Renal pelvis (tissue), 4 donors: ENCODE measurements around the gene GREB1L. TPM values are rescaled to one million over a fixed set of nuclear protein-coding genes. Genes with fewer than 3 reads are reported as not detected.
"Not testable (repeated sequence)": the region's sequence is repeated elsewhere in the genome, so short reads cannot be mapped to it uniquely, and the experiment has no call there.

ENCODE experiments used
- DNase-seq: peaks from one replicate; pipeline ENCODE4 v3.0.0-alpha.2; 2013
- polyA plus RNA-seq, 3 donors: library from polyadenylated mRNA; unstranded; fragments of 120-200 nt; gene quantifications; one replicate each; pipeline ENCODE4 v1.2.1, GENCODE V29; 2013; ENCODE audit not compliant: insufficient read length in 3 of 3

The GREB1L gene
- polyA plus RNA-seq, 3 donors: 1.7 to 5.1 (median 3.1) TPM

GRCh38 chr18:21364471-21364870 is 122.4 kb downstream of the GREB1L start:
- no peak for DNase-seq

- no peak for DNase-seq
Observed at GRCh38 chr18:21366896-21367295, 124.9 kb downstream of the GREB1L start.

- DNase-seq: peak; percentile 37
Observed at GRCh38 chr18:21369146-21369545, 127.1 kb downstream of the GREB1L start.

GRCh38 chr18:21369597-21369996 is 127.6 kb downstream of the GREB1L start:
- not testable (repeated sequence) for DNase-seq

GRCh38 chr18:21383031-21383430 is 141.0 kb downstream of the GREB1L start:
- DNase-seq: no peak

- no peak for DNase-seq
Observed at GRCh38 chr18:21386523-21387240, 144.7 kb downstream of the GREB1L start.

- no peak for DNase-seq
Observed at GRCh38 chr18:21387886-21388285, 145.9 kb downstream of the GREB1L start.

- DNase-seq: no peak
Observed at GRCh38 chr18:21389283-21389682, 147.3 kb downstream of the GREB1L start.

GRCh38 chr18:21389903-21390302 is 147.9 kb downstream of the GREB1L start:
- no peak for DNase-seq

- no peak for DNase-seq
Observed at GRCh38 chr18:21391074-21391673, 149.1 kb downstream of the GREB1L start.

GRCh38 chr18:21393986-21394385 is 152.0 kb downstream of the GREB1L start:
- no peak for DNase-seq

GRCh38 chr18:21398121-21398520 is 156.1 kb downstream of the GREB1L start:
- no peak for DNase-seq

GRCh38 chr18:21402272-21402671 is 160.2 kb downstream of the GREB1L start:
- DNase-seq: no peak

- no peak for DNase-seq
Observed at GRCh38 chr18:21404426-21404825, 162.4 kb downstream of the GREB1L start.

- DNase-seq: no peak
Observed at GRCh38 chr18:21406116-21406515, 164.1 kb downstream of the GREB1L start.

- no peak for DNase-seq
Observed at GRCh38 chr18:21408681-21409080, 166.6 kb downstream of the GREB1L start.

- no peak for DNase-seq
Observed at GRCh38 chr18:21433436-21433835, 191.4 kb downstream of the GREB1L start.

GRCh38 chr18:21439431-21439846 is 197.4 kb downstream of the GREB1L start:
- DNase-seq: no peak

- no peak for DNase-seq
Observed at GRCh38 chr18:21441670-21442069, 199.6 kb downstream of the GREB1L start.

GRCh38 chr18:21443776-21444464 is 201.9 kb downstream of the GREB1L start:
- DNase-seq: no peak

- DNase-seq: peak; percentile 42
Observed at GRCh38 chr18:21444465-21445212, 202.6 kb downstream of the GREB1L start.

GRCh38 chr18:21448299-21448698 is 206.3 kb downstream of the GREB1L start:
- no peak for DNase-seq
